ENCODE results near the gene PRDM7. TPM values are rescaled to one million over a fixed set of nuclear protein-coding genes. Genes with fewer than 3 reads are reported as not detected.
"Not testable (repeated sequence)": the region's sequence is repeated elsewhere in the genome, so short reads cannot be mapped to it uniquely, and the experiment has no call there.

Gene PRDM7
- not detected for polyA plus RNA-seq

- Histone ChIP-seq H3K27ac (ENCODE audit: low read depth in 2 of 2, low read length in 1 of 2) (peak within 1 kb of the TSS; percentile 71 to 84), H3K4me3 (ENCODE audit: low read depth in 1 of 2, low read length in 2 of 2) (peak within 1 kb of the TSS; percentile 33 to 37), H3K36me3 (ENCODE audit: control insufficient read depth in 2 of 2, insufficient read depth in 2 of 2, low read length in 1 of 2) (no peaks in the 10 kb centered on the region), H3K27me3 (ENCODE audit: control insufficient read depth in 1 of 2, insufficient read depth in 2 of 2, low read length in 2 of 2) (no peaks in the 10 kb centered on the region), H3K9me3 (ENCODE audit: control insufficient read depth in 2 of 2, insufficient read depth in 1 of 2, low read depth in 1 of 2, low read length in 1 of 2) (no peaks in the 10 kb centered on the region), H3K4me1 (ENCODE audit: control insufficient read depth in 2 of 2, insufficient read depth in 2 of 2, low read length in 1 of 2) (peaks cover 0 to 3% of the 10 kb centered on the region in 2 donors)
- 1 to 6% methylated on average over 26 to 32 of the region's 32 CpGs for WGBS, 2 donors
Observed at GRCh38 chr16:90077240-90077756, at the start of gene PRDM7. Gene PRDM7 (minus strand): TSS chr16:90077331. CDS start chr16:90075910, 1,421 bp downstream.

- not testable (repeated sequence) for H3K27me3 ChIP-seq (ENCODE audit: control insufficient read depth in 1 of 2, insufficient read depth in 2 of 2, low read length in 2 of 2); H3K36me3 ChIP-seq (ENCODE audit: control insufficient read depth in 2 of 2, insufficient read depth in 2 of 2, low read length in 1 of 2); H3K4me1 ChIP-seq (ENCODE audit: control insufficient read depth in 2 of 2, insufficient read depth in 2 of 2, low read length in 1 of 2); H3K9me3 ChIP-seq (ENCODE audit: control insufficient read depth in 2 of 2, insufficient read depth in 1 of 2, low read depth in 1 of 2, low read length in 1 of 2); H3K27ac ChIP-seq (ENCODE audit: low read depth in 2 of 2, low read length in 1 of 2); H3K4me3 ChIP-seq (ENCODE audit: low read depth in 1 of 2, low read length in 2 of 2)
- WGBS, 2 donors, result 93% methylated on average over 1 of the region's 4 CpGs; no CpG with 5 or more reads in 1 of the 2 donors
Observed at GRCh38 chr16:90121846-90122245, 44.7 kb upstream of the PRDM7 start.

- not testable (repeated sequence) for H3K4me3 ChIP-seq (ENCODE audit: low read depth in 1 of 2, low read length in 2 of 2); H3K4me1 ChIP-seq (ENCODE audit: control insufficient read depth in 2 of 2, insufficient read depth in 2 of 2, low read length in 1 of 2); H3K9me3 ChIP-seq (ENCODE audit: control insufficient read depth in 2 of 2, insufficient read depth in 1 of 2, low read depth in 1 of 2, low read length in 1 of 2); H3K27ac ChIP-seq (ENCODE audit: low read depth in 2 of 2, low read length in 1 of 2); H3K27me3 ChIP-seq (ENCODE audit: control insufficient read depth in 1 of 2, insufficient read depth in 2 of 2, low read length in 2 of 2); H3K36me3 ChIP-seq (ENCODE audit: control insufficient read depth in 2 of 2, insufficient read depth in 2 of 2, low read length in 1 of 2)
- 38% methylated on average over 2 of the region's 6 CpGs; no CpG with 5 or more reads in 1 of the 2 donors for WGBS, 2 donors
Observed at GRCh38 chr16:90107617-90108016, 30.5 kb upstream of the PRDM7 start.

GRCh38 chr16:90107060-90107459, 29.9 kb upstream of the PRDM7 start:
- not testable (repeated sequence) for H3K4me3 ChIP-seq (ENCODE audit: low read depth in 1 of 2, low read length in 2 of 2); H3K27me3 ChIP-seq (ENCODE audit: control insufficient read depth in 1 of 2, insufficient read depth in 2 of 2, low read length in 2 of 2); H3K36me3 ChIP-seq (ENCODE audit: control insufficient read depth in 2 of 2, insufficient read depth in 2 of 2, low read length in 1 of 2); H3K9me3 ChIP-seq (ENCODE audit: control insufficient read depth in 2 of 2, insufficient read depth in 1 of 2, low read depth in 1 of 2, low read length in 1 of 2); H3K4me1 ChIP-seq (ENCODE audit: control insufficient read depth in 2 of 2, insufficient read depth in 2 of 2, low read length in 1 of 2); H3K27ac ChIP-seq (ENCODE audit: low read depth in 2 of 2, low read length in 1 of 2)
- 70 to 86% methylated on average over 8 of the region's 13 CpGs for WGBS, 2 donors

GRCh38 chr16:90106271-90106670, 29.1 kb upstream of the PRDM7 start:
- H3K9me3 ChIP-seq (ENCODE audit: control insufficient read depth in 2 of 2, insufficient read depth in 1 of 2, low read depth in 1 of 2, low read length in 1 of 2); H3K27me3 ChIP-seq (ENCODE audit: control insufficient read depth in 1 of 2, insufficient read depth in 2 of 2, low read length in 2 of 2); H3K36me3 ChIP-seq (ENCODE audit: control insufficient read depth in 2 of 2, insufficient read depth in 2 of 2, low read length in 1 of 2); H3K4me3 ChIP-seq (ENCODE audit: low read depth in 1 of 2, low read length in 2 of 2); H3K27ac ChIP-seq (ENCODE audit: low read depth in 2 of 2, low read length in 1 of 2); H3K4me1 ChIP-seq (ENCODE audit: control insufficient read depth in 2 of 2, insufficient read depth in 2 of 2, low read length in 1 of 2): not testable (repeated sequence)
- 48 to 50% methylated on average over 25 to 31 of the region's 32 CpGs for WGBS, 2 donors

DNA sequence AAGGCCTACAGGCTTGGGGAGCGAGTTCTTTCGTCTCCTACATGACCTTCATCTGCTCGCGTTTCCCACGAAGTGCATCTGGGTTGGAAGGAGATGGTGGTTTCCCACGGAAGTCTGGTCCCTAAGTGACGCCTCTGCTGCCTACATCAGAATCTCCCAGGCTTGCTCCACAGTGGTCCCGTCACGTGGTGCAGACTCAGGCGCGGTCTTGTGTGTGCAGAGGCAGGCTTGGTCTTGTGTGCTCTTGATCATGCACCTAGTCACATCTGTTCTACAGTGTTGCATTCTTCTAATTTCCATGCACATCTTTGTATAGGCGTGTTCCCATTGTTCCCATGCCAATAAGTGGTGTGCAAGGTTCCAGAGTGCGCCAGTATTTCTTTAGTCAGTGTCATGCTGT, 27.6 kb upstream of the PRDM7 start:
- not testable (repeated sequence) for H3K27me3 ChIP-seq (ENCODE audit: control insufficient read depth in 1 of 2, insufficient read depth in 2 of 2, low read length in 2 of 2); H3K4me1 ChIP-seq (ENCODE audit: control insufficient read depth in 2 of 2, insufficient read depth in 2 of 2, low read length in 1 of 2); H3K36me3 ChIP-seq (ENCODE audit: control insufficient read depth in 2 of 2, insufficient read depth in 2 of 2, low read length in 1 of 2); H3K9me3 ChIP-seq (ENCODE audit: control insufficient read depth in 2 of 2, insufficient read depth in 1 of 2, low read depth in 1 of 2, low read length in 1 of 2); H3K4me3 ChIP-seq (ENCODE audit: low read depth in 1 of 2, low read length in 2 of 2)
- 55 to 73% methylated on average over 12 to 13 of the region's 13 CpGs for WGBS, 2 donors
- H3K27ac ChIP-seq (ENCODE audit: low read depth in 2 of 2, low read length in 1 of 2), result peak overlapping the region in 1 of 2 donors; percentile 60

DNA sequence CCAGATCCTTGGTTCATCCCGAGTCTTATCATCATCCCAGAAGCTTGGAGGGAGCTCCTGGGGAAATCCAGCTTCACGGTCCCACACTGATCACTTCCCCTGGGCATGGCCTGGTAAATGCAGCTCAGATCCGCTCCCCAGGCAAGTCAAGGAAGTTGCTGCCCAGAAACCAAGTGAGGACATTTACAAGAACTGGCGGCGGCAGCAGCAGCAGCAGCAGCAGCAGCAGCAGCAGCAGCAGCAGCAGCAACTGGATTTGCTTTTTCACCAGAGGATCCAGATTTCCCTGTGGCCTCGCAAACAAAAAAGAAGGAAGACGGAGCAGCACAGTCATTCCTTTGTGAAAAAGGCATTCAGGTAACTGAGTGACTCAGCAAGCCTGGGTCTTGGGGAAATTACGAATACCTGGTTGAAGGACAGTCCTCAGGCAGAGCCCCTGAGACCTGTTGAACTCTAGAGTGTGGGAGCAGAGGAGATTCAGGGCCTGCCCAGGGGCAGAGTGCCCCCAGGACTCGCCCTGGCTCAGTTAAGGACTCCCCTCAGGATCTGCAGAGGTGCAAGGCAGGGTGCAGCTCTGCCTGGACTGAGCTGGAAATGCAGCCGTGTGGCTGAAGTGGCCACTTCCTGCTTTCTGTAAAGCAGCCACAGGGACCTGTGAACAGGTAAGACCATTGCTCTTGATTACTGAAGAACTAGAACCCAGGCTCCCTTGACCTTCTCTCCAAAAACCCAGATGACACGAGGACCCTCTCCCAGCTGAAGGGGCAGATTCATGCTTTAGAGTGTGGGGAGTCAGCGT, 25.2 kb upstream of the PRDM7 start:
- not testable (repeated sequence) for H3K4me1 ChIP-seq (ENCODE audit: control insufficient read depth in 2 of 2, insufficient read depth in 2 of 2, low read length in 1 of 2); H3K27me3 ChIP-seq (ENCODE audit: control insufficient read depth in 1 of 2, insufficient read depth in 2 of 2, low read length in 2 of 2); H3K9me3 ChIP-seq (ENCODE audit: control insufficient read depth in 2 of 2, insufficient read depth in 1 of 2, low read depth in 1 of 2, low read length in 1 of 2); H3K36me3 ChIP-seq (ENCODE audit: control insufficient read depth in 2 of 2, insufficient read depth in 2 of 2, low read length in 1 of 2)
- Histone ChIP-seq H3K27ac (ENCODE audit: low read depth in 2 of 2, low read length in 1 of 2) (peak overlapping the region; percentile 39 to 49), H3K4me3 (ENCODE audit: low read depth in 1 of 2, low read length in 2 of 2) (peak overlapping the region in 1 of 2 donors; percentile 19)
- 56 to 64% methylated on average over 9 to 12 of the region's 12 CpGs for WGBS, 2 donors

- 78 to 81% methylated on average over 9 to 10 of the region's 11 CpGs for WGBS, 2 donors
- not testable (repeated sequence) for H3K36me3 ChIP-seq (ENCODE audit: control insufficient read depth in 2 of 2, insufficient read depth in 2 of 2, low read length in 1 of 2); H3K27me3 ChIP-seq (ENCODE audit: control insufficient read depth in 1 of 2, insufficient read depth in 2 of 2, low read length in 2 of 2); H3K9me3 ChIP-seq (ENCODE audit: control insufficient read depth in 2 of 2, insufficient read depth in 1 of 2, low read depth in 1 of 2, low read length in 1 of 2); H3K4me3 ChIP-seq (ENCODE audit: low read depth in 1 of 2, low read length in 2 of 2); H3K27ac ChIP-seq (ENCODE audit: low read depth in 2 of 2, low read length in 1 of 2); H3K4me1 ChIP-seq (ENCODE audit: control insufficient read depth in 2 of 2, insufficient read depth in 2 of 2, low read length in 1 of 2)
Observed at GRCh38 chr16:90101332-90101731, 24.2 kb upstream of the PRDM7 start.

- H3K4me3 ChIP-seq (ENCODE audit: low read depth in 1 of 2, low read length in 2 of 2); H3K9me3 ChIP-seq (ENCODE audit: control insufficient read depth in 2 of 2, insufficient read depth in 1 of 2, low read depth in 1 of 2, low read length in 1 of 2); H3K27ac ChIP-seq (ENCODE audit: low read depth in 2 of 2, low read length in 1 of 2); H3K36me3 ChIP-seq (ENCODE audit: control insufficient read depth in 2 of 2, insufficient read depth in 2 of 2, low read length in 1 of 2); H3K4me1 ChIP-seq (ENCODE audit: control insufficient read depth in 2 of 2, insufficient read depth in 2 of 2, low read length in 1 of 2); H3K27me3 ChIP-seq (ENCODE audit: control insufficient read depth in 1 of 2, insufficient read depth in 2 of 2, low read length in 2 of 2): not testable (repeated sequence)
- WGBS, 2 donors, result no CpG with 5 or more reads among the region's 4 CpGs
Observed at GRCh38 chr16:90100790-90101189, 23.7 kb upstream of the PRDM7 start.

- H3K4me1 ChIP-seq (ENCODE audit: control insufficient read depth in 2 of 2, insufficient read depth in 2 of 2, low read length in 1 of 2); H3K4me3 ChIP-seq (ENCODE audit: low read depth in 1 of 2, low read length in 2 of 2); H3K36me3 ChIP-seq (ENCODE audit: control insufficient read depth in 2 of 2, insufficient read depth in 2 of 2, low read length in 1 of 2); H3K27ac ChIP-seq (ENCODE audit: low read depth in 2 of 2, low read length in 1 of 2); H3K27me3 ChIP-seq (ENCODE audit: control insufficient read depth in 1 of 2, insufficient read depth in 2 of 2, low read length in 2 of 2); H3K9me3 ChIP-seq (ENCODE audit: control insufficient read depth in 2 of 2, insufficient read depth in 1 of 2, low read depth in 1 of 2, low read length in 1 of 2): not testable (repeated sequence)
- WGBS, 2 donors, result 74 to 82% methylated on average over 4 of the region's 5 CpGs
Observed at GRCh38 chr16:90100229-90100628, 23.1 kb upstream of the PRDM7 start.

Data from esophagus (tissue), 2 donors.